H1 (cell line): ENCODE measurements around the gene SEMA5B. TPM values are rescaled to one million over a fixed set of nuclear protein-coding genes. Genes with fewer than 3 reads are reported as not detected.

Experiments used
- CTCF ChIA-PET: fragments of 300-600 bp; sonication (Branson Sonifier 250); formaldehyde crosslinking; loops from one replicate; lab custom pipeline; 2021; ENCODE audit not compliant: partially characterized antibody; lab: Charles Lee
- POLR2A ChIA-PET: fragments of 300-600 bp; sonication (Branson Sonifier 250); formaldehyde crosslinking; loops from one replicate; lab custom pipeline; 2021; ENCODE audit warnings: inconsistent platforms; ENCODE audit not compliant: partially characterized antibody; lab: Charles Lee
- DNase-seq, 2 experiments: peaks; one replicate each; pipeline versions ENCODE4 v3.0.0 to v3.0.0-alpha.2; 2010 to 2022; ENCODE audit warnings: low spot score in 2 of 2, low read depth in 1 of 2, mixed read lengths in 1 of 2
- FAIRE-seq: peaks from 2 replicates; lab custom pipeline; 2011; peaks lifted over from hg19 to GRCh38; lab: Jason Lieb, UNC
- H2AFZ ChIP-seq: 2 replicates; pipeline ENCODE4 v1.8.1; 2012; ENCODE audit warnings: low read length, inconsistent platforms
- H2AK5ac ChIP-seq: 2 replicates; pipeline ENCODE4 v1.6.1; 2013; ENCODE audit warnings: low read depth, low read length
- H2BK120ac ChIP-seq: replicated peaks from 2 replicates; pipeline ENCODE3; 2013; ENCODE audit warnings: low read depth, low read length, inconsistent platforms
- H2BK12ac ChIP-seq: 2 replicates; pipeline ENCODE4 v1.6.1; 2013; ENCODE audit warnings: low read depth, low read length
- H2BK15ac ChIP-seq: 2 replicates; pipeline ENCODE4 v1.6.1; 2013; ENCODE audit warnings: low read length
- H2BK20ac ChIP-seq: 2 replicates; pipeline ENCODE4 v1.6.1; 2013; ENCODE audit warnings: low read length
- H2BK5ac ChIP-seq: 2 replicates; pipeline ENCODE4 v1.6.1; 2013; ENCODE audit warnings: low read depth, low read length
- H3K14ac ChIP-seq: 2 replicates; pipeline ENCODE4 v1.6.1; 2013; ENCODE audit warnings: inconsistent platforms; ENCODE audit not compliant: insufficient read length
- H3K18ac ChIP-seq: 2 replicates; pipeline ENCODE4 v1.6.1; 2013; ENCODE audit warnings: low read length; ENCODE audit errors: extremely low read depth
- H3K23ac ChIP-seq: 2 replicates; pipeline ENCODE4 v1.6.1; 2013; ENCODE audit warnings: inconsistent platforms; ENCODE audit not compliant: insufficient read length
- H3K23me2 ChIP-seq: 2 replicates; pipeline ENCODE4 v1.6.1; 2013; ENCODE audit warnings: low read depth, low read length
- H3K27ac ChIP-seq: 2 replicates; pipeline ENCODE4 v1.6.1; 2011; ENCODE audit warnings: low read depth, low read length, inconsistent platforms
- H3K27me3 ChIP-seq, 4 experiments: replicated peaks in 1 of 4; 1 replicate in 1 of 4; 2 replicates in 3 of 4; pipeline versions ENCODE4 v1.6.1 to v1.8.1; 2011 to 2013; ENCODE audit warnings: low read length in 3 of 4, mild to moderate bottlenecking in 3 of 4, inconsistent platforms in 2 of 4, mixed read lengths in 2 of 4, moderate library complexity in 1 of 4; ENCODE audit not compliant: control insufficient read depth in 3 of 4, insufficient read depth in 3 of 4; ENCODE audit errors: extremely low read depth in 1 of 4
- H3K36me3 ChIP-seq, 4 experiments: 2 replicates each; pipeline versions ENCODE4 v1.6.1 to v1.8.1; 2011 to 2013; ENCODE audit warnings: mild to moderate bottlenecking in 4 of 4, low read length in 3 of 4, moderate library complexity in 2 of 4, control low read depth in 1 of 4, inconsistent platforms in 1 of 4; ENCODE audit not compliant: insufficient read depth in 4 of 4, control insufficient read depth in 2 of 4
- H3K4ac ChIP-seq: replicated peaks from 2 replicates; pipeline ENCODE3; 2013; ENCODE audit warnings: low read length, low read depth, mixed read lengths, inconsistent platforms; ENCODE audit not compliant: insufficient read length
- H3K4me1 ChIP-seq, 4 experiments: replicated peaks in 1 of 4; 1 replicate in 1 of 4; 2 replicates in 3 of 4; pipeline versions ENCODE4 v1.6.1 to v1.8.1; 2011 to 2013; ENCODE audit warnings: low read length in 3 of 4, inconsistent platforms in 2 of 4, mixed read lengths in 1 of 4; ENCODE audit not compliant: insufficient read depth in 4 of 4, control insufficient read depth in 3 of 4
- H3K4me2 ChIP-seq, 2 experiments: 2 replicates each; pipeline versions ENCODE4 v1.6.1 to v1.8.1; 2011 to 2013; ENCODE audit warnings: low read depth in 2 of 2, low read length in 2 of 2, control low read depth in 1 of 2, inconsistent platforms in 1 of 2, mild to moderate bottlenecking in 1 of 2; ENCODE audit not compliant: insufficient read depth in 1 of 2
- H3K4me3 ChIP-seq, 4 experiments: fragments of 200-600, 300-600 bp in 1 of 4; sonication (generic), shearing (Covaris generic), sonication (Bioruptor Twin) in 1 of 4; 2 replicates each; pipeline versions ENCODE4 v1.5.1 to v1.8.1; 2011 to 2016; ENCODE audit warnings: low read length in 4 of 4, low read depth in 3 of 4, control low read depth in 2 of 4, inconsistent platforms in 2 of 4, mild to moderate bottlenecking in 2 of 4, mixed read lengths in 1 of 4, moderate library complexity in 1 of 4; ENCODE audit not compliant: insufficient read depth in 2 of 4; ENCODE audit errors: extremely low read depth in 1 of 4
- H3K56ac ChIP-seq: replicated peaks from 2 replicates; pipeline ENCODE3; 2013; ENCODE audit warnings: low read depth, mild to moderate bottlenecking, mixed read lengths, low read length, inconsistent platforms; ENCODE audit not compliant: insufficient read length
- H3K79me1 ChIP-seq: 2 replicates; pipeline ENCODE4 v1.6.1; 2013; ENCODE audit warnings: low read depth, low read length, control low read depth
- H3K79me2 ChIP-seq, 2 experiments: 2 replicates each; pipeline versions ENCODE4 v1.6.1 to v1.8.1; 2012 to 2013; ENCODE audit warnings: low read length in 2 of 2, mild to moderate bottlenecking in 2 of 2, inconsistent platforms in 1 of 2; ENCODE audit not compliant: insufficient read depth in 2 of 2, control insufficient read depth in 1 of 2
- H3K9ac ChIP-seq, 4 experiments: replicated peaks in 1 of 4; 1 replicate in 1 of 4; 2 replicates in 3 of 4; pipeline versions ENCODE4 v1.6.1 to v1.8.1; 2011 to 2013; ENCODE audit warnings: low read depth in 3 of 4, low read length in 3 of 4, control low read depth in 2 of 4, mild to moderate bottlenecking in 2 of 4, moderate library complexity in 2 of 4, inconsistent platforms in 1 of 4; ENCODE audit errors: extremely low read depth in 1 of 4
- H3K9me3 ChIP-seq, 2 experiments: 2 replicates each; pipeline versions ENCODE4 v1.6.1 to v1.8.1; 2012 to 2013; ENCODE audit warnings: mild to moderate bottlenecking in 2 of 2, moderate library complexity in 2 of 2, control low read depth in 1 of 2, inconsistent platforms in 1 of 2, low read depth in 1 of 2, low read length in 1 of 2, mixed read lengths in 1 of 2; ENCODE audit not compliant: insufficient read depth in 2 of 2
- H4K20me1 ChIP-seq, 2 experiments: replicated peaks in 1 of 2; 2 replicates each; pipeline versions ENCODE3 to v1.8.1; 2011 to 2013; ENCODE audit warnings: inconsistent platforms in 2 of 2, low read length in 2 of 2, mild to moderate bottlenecking in 1 of 2; ENCODE audit not compliant: insufficient read depth in 2 of 2, control insufficient read depth in 1 of 2
- H4K5ac ChIP-seq: 2 replicates; pipeline ENCODE4 v1.6.1; 2013; ENCODE audit warnings: low read length, low read depth, mixed read lengths, inconsistent platforms; ENCODE audit not compliant: insufficient read length
- H4K8ac ChIP-seq: 2 replicates; pipeline ENCODE4 v1.8.0; 2013; ENCODE audit warnings: mild to moderate bottlenecking, moderate library complexity, low read length, inconsistent platforms; ENCODE audit not compliant: insufficient read depth; ENCODE audit errors: extremely low read depth
- H4K91ac ChIP-seq: replicated peaks from 2 replicates; pipeline ENCODE3; 2013; ENCODE audit warnings: low read length, mixed read lengths, inconsistent platforms; ENCODE audit not compliant: insufficient read length
- CHD2 ChIP-seq: IDR thresholded peaks from 2 replicates; pipeline ENCODE4 v1.6.1; 2012; ENCODE audit warnings: low read length, improper control_type of control experiment
- CTCF ChIP-seq, 3 experiments: IDR thresholded peaks; 1 replicate in 2 of 3; 2 replicates in 1 of 3; pipeline versions ENCODE4 v1.5.1 to v1.6.1; 2011; ENCODE audit warnings: low read length in 3 of 3, mild to moderate bottlenecking in 3 of 3, inconsistent platforms in 2 of 3, low read depth in 1 of 3, moderate library complexity in 1 of 3; ENCODE audit not compliant: insufficient read depth in 1 of 3; ENCODE audit errors: control extremely low read depth in 1 of 3
- GABPA ChIP-seq: IDR thresholded peaks from 2 replicates; pipeline ENCODE4 v1.6.1; 2011; ENCODE audit warnings: mild to moderate bottlenecking, low read length, moderate library complexity, borderline replicate concordance; ENCODE audit not compliant: insufficient read depth
- RAD21 ChIP-seq, 2 experiments: IDR thresholded peaks in 1 of 2; conservative IDR thresholded peaks in 1 of 2; 2 replicates each; pipeline ENCODE4 v1.6.1; 2011; ENCODE audit warnings: low read depth in 2 of 2, low read length in 2 of 2, improper control_type of control experiment in 1 of 2, inconsistent platforms in 1 of 2, mild to moderate bottlenecking in 1 of 2, moderate library complexity in 1 of 2
- RFX5 ChIP-seq: IDR thresholded peaks from 2 replicates; pipeline ENCODE4 v1.6.1; 2011; ENCODE audit warnings: low read depth, low read length, improper control_type of control experiment, borderline replicate concordance
- SIX5 ChIP-seq: IDR thresholded peaks from 2 replicates; pipeline ENCODE4 v1.6.1; 2011; ENCODE audit warnings: mild to moderate bottlenecking, low read depth, low read length
- WGBS, 2 experiments: shearing (Covaris generic) in 1 of 2; methylation state at CpG; one replicate each; pipeline versions ENCODE4 v1.1.6 to v1.1.7; 2013 to 2015; ENCODE audit warnings: low lambda C conversion rate in 2 of 2, mixed read lengths in 2 of 2, inconsistent platforms in 1 of 2, low coverage in 1 of 2, missing lambda C conversion rate in 1 of 2; ENCODE audit not compliant: insufficient replicate concordance in 2 of 2, insufficient coverage in 1 of 2, insufficient read length in 1 of 2; ENCODE audit errors: extremely low coverage in 1 of 2, missing lambda C conversion rate in 1 of 2; 5-methylcytosine and 5-hydroxymethylcytosine counted together
- polyA plus RNA-seq, 7 experiments: library from polyadenylated mRNA; depleted of rRNA in 3 of 7; stranded (reverse) in 5 of 7; unstranded in 2 of 7; fragments of >200 nt in 5 of 7; fragments of 200-250 nt in 2 of 7; gene quantifications; 1 replicate in 5 of 7; 2 replicates in 1 of 7; 4 replicates in 1 of 7; pipeline versions ENCODE4 v1.2.1 to v1.2.3, GENCODE V29; 2011 to 2013; ENCODE audit warnings: missing spikeins in 2 of 7, mixed read lengths in 2 of 7
- total RNA-seq: library from RNA; stranded (reverse); fragmentation: NEBNext Ultra II Directional; extraction: Animal tissue kit (Norgen Biotek cat#: 25700); gene quantifications from 2 replicates; pipeline ENCODE4 v1.2.1, GENCODE V29; 2021

The SEMA5B gene
- total and polyA plus RNA-seq, 2 of the 8 experiments (the other 6 are each of a cell fraction or from before 2014, with no cell fraction given), result 13.1 to 22.4 TPM

- Histone ChIP-seq H3K79me2 (no peaks in the 10 kb centered on the region), H4K8ac (no peak overlapping the region), H2BK20ac (0 out of 2 replicates have a peak overlapping the region, but pooled peaks have one; percentile 37), H3K36me3 (no peaks in the 10 kb centered on the region; a peak in 1 of 8 replicates), H3K56ac (no peak overlapping the region), H2BK120ac (no peak overlapping the region), H3K79me1 (no peaks in the 10 kb centered on the region), H3K4me2 (no peak overlapping the region), H3K14ac (no peak overlapping the region), H3K4me3 (no peak overlapping the region), H2AFZ (no peak overlapping the region), H2BK12ac (peak overlapping the region; percentile 72; the same call in 1 of the 2 replicates), H3K23me2 (no peaks in the 10 kb centered on the region), H3K23ac (no peak overlapping the region), H3K4me1 (peaks cover 0 to 20% (median 7%) of the 10 kb centered on the region in 4 experiments; a peak in 5 of 7 replicates), H3K18ac (no peak overlapping the region), H3K9me3 (no peaks in the 10 kb centered on the region), H2BK15ac (0 out of 2 replicates have a peak overlapping the region, but pooled peaks have one; percentile 89), H3K27me3 (no peaks in the 10 kb centered on the region), H3K27ac (no peak overlapping the region), H2AK5ac (no peak overlapping the region), H4K20me1 (no peaks in the 10 kb centered on the region), H3K4ac (no peak overlapping the region), H2BK5ac (no peak overlapping the region), H3K9ac (no peak overlapping the region), H4K5ac (no peak overlapping the region), H4K91ac (no peak overlapping the region)
- no peak for FAIRE-seq
- ChIA-PET POLR2A (interaction anchor here (0.7 to 1.3 kb wide), 4 partner anchors 49 to 115 kb away, joined by 3 read pairs; partner anchors contain the start of genes PDIA5 and SEMA5B), CTCF (interaction anchor here (0.5 to 6.3 kb wide), 12 partner anchors 9 to 750 kb away, joined by 3 to 34 read pairs (median 5); partner anchors contain the start of gene SEMA5B)
- no peak for DNase-seq
- 86% methylated on average over 3 of the region's 3 CpGs; no CpG with 5 or more reads in 1 of the 2 experiments for WGBS, 2 experiments
- TF ChIP-seq CTCF (IDR thresholded peaks at IDR 0.05; ENCODE audit: control extremely low read depth in 1 of 3, insufficient read depth in 1 of 3, low read depth in 1 of 3, low read length in 3 of 3), result peak; percentile 45 to 50 (median 47)
- no peak for TF ChIP-seq RFX5
- peak; percentile 49 to 62 for TF ChIP-seq RAD21 (IDR thresholded peaks at IDR 0.05 in 1 of 2, conservative IDR thresholded peaks at IDR 0.05 in 1 of 2; ENCODE audit: low read depth in 2 of 2, low read length in 2 of 2)
- no peak for TF ChIP-seq CHD2
- TF ChIP-seq SIX5, result no peak
- no peak for TF ChIP-seq GABPA
Measured at GRCh38 chr3:122952520-122952919, 75.0 kb downstream of the SEMA5B start.
